Stimulated activated effector memory CD8-positive, alpha-beta T cell treated with anti-CD3 and anti-CD28 coated beads, Interleukin-12 subunit alpha, Interleukin-12 subunit beta, amount 100 ng/mL, for 72 hours (primary cell): ENCODE results near the gene LTB4R.
A peak's percentile ranks its signal among the peaks of the same experiment; 100 is the strongest.

Experiments used
- ATAC-seq: fragments of 150-1000 bp; cut with Tn5 transposase; 2 replicates; pipeline ENCODE4 v1.10.0; 2021
- DNase-seq, 2 donors: peaks; one replicate each; pipeline ENCODE4 v3.0.0; 2021 to 2022; ENCODE audit warnings: low spot score in 2 of 2
- H3K27ac Mint-ChIP-seq: one replicate; pipeline ENCODE4 v1.8.0; 2022; ENCODE audit warnings: mild to moderate bottlenecking, mixed read lengths
- H3K36me3 Mint-ChIP-seq: one replicate; pipeline ENCODE4 v1.8.0; 2022; ENCODE audit warnings: mild to moderate bottlenecking, mixed read lengths
- H3K4me1 Mint-ChIP-seq: one replicate; pipeline ENCODE4 v1.8.0; 2022; ENCODE audit warnings: mixed read lengths
- H3K4me3 Mint-ChIP-seq: one replicate; pipeline ENCODE4 v1.8.0; 2022; ENCODE audit warnings: mild to moderate bottlenecking, mixed read lengths
- H3K9me3 Mint-ChIP-seq: one replicate; pipeline ENCODE4 v1.8.0; 2022; ENCODE audit warnings: mixed read lengths

LTB4R gene

DNA sequence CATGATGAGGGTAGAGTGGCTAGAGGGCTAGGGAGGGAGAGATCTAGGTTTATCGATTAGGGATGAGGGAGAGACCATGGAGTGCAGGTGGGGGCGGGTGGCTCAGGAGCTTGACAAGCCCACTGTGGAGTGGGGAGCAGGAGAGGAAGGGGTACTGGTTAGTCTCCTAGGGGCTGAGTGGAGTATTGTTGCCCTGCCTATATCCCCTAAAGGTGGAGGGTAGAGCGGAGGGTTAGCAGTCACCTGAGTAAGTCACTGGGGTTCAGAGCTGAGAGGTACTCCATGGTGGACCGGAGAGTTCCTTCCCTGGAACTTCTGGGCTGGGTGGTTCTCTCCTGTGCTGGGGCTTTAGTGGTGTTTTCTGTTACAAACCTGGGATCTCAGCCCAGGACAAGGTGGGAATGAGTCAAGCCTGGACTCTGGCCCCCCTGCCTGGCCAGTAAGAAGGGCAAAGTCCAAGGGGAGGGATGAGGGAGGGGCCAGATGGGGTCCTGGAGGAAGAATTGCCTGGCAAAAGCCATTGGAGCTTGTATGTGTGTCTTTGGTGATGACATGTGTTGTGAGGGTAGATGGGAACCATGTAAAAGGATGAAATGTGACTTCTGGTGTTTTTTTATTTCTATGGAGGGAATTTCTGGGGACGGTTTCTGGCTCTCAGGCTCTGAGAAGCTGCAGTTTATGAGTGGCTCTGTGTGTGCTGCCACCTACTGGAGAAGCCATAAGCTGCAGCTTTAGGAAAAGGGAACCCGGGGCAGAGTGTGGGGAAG is 3.5 kb upstream of the LTB4R start, which contains the start of gene CIDEB:
Gene CIDEB (minus strand): TSS at position 403 of the 767 bp plus-strand sequence. CDS start 119 bp downstream, at position 284.
- Mint-ChIP-seq H3K27ac (peak within 1 kb of the TSS; percentile 84), H3K4me3 (peak within 1 kb of the TSS; percentile 13), H3K9me3 (no peaks in the 10 kb centered on the region), H3K36me3 (peaks cover 75% of the 10 kb centered on the region), H3K4me1 (peaks cover 53% of the 10 kb centered on the region)
- peak in 1 of 2 donors; percentile 76 for DNase-seq
- ATAC-seq: no peak

DNA sequence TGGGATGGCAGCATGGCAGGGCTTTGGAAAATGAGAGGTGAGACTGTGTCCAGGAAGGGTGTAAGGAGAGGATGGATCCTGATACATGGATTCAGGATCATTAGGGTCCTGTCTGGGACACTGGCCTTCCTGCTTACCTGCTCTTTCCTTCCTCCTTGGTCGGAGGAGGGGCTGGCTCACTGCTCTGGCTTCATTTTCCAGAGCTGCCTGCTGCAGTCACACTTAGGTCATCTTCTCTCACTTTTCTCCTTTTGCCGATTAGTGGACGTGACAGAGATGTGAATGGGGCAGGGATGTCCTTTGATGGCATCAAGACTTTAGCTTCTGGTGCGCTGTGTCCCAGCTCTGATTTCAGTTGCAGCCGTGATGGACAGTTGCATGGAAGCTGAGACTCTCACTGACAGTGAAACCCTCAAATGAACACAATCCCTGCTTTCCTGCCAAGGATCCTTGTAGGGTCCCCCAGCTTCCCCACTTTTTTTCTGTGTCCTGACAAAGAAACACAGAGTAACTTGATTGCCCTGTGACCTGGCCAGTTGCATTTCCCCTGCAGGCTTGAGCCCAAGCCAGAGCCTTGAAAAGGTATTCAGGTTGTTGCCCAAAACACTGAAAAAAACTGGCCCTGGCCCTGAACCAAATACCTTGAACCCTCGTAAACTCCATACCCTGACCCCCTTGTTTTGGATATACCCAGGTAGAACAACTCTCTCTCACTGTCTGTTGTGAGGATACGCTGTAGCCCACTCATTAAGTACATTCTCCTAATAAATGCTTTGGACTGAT is 2.8 kb upstream of the LTB4R start:
- peak overlapping the region; percentile 13 for H3K4me3 Mint-ChIP-seq
- no peaks in the 10 kb centered on the region for H3K9me3 Mint-ChIP-seq
- peaks cover 60% of the 10 kb centered on the region for H3K4me1 Mint-ChIP-seq
- peaks cover 67% of the 10 kb centered on the region for H3K36me3 Mint-ChIP-seq
- DNase-seq: no peak
- ATAC-seq: no peak
- peak overlapping the region; percentile 84 for H3K27ac Mint-ChIP-seq

DNA sequence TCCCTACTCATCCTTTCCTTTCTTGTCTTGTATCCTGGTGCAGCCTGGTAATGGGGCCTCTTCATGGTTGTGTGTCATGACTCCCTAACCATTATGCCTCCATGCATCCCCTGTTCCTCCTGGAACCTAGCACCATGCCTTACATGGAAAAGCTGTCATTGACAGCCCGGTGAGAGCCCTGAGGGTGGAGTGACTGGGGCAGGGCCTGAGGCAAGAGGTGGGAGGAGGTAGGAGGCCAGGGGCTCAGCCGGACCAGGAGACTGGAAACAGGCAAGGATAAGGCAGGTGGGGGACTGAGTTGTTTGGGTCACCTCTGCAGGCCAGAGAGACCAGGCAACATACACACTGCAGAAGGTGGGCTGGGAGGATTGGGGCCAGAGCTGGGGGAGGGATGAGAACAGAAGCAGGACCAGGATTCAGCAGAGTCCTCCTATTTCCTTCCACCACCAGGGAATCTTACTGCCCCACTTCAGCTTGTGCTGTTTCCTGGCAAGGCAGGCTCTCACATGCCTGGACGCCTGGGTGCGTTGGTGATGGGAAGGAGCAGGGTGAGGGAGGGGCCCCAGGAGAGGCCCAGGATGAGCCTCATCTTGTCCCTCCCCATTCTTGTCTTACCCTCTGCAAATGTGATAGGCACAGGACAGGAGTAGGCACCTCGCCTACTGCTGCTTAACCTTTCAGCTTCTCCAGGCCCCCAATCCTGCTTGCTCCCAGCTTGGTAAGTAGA is 1.6 kb upstream of the LTB4R start, which contains the start of gene LTB4R2:
Gene LTB4R2 (plus strand): TSS at position 603 of the 727 bp plus-strand sequence. CDS start 525 bp downstream, outside the sequence.
- Mint-ChIP-seq H3K4me1 (peaks cover 72% of the 10 kb centered on the region), H3K4me3 (peak within 1 kb of the TSS; percentile 80), H3K36me3 (peaks cover 55% of the 10 kb centered on the region), H3K27ac (peak within 1 kb of the TSS; percentile 84), H3K9me3 (no peaks in the 10 kb centered on the region)
- DNase-seq (no peak), ATAC-seq (no peak)

DNA sequence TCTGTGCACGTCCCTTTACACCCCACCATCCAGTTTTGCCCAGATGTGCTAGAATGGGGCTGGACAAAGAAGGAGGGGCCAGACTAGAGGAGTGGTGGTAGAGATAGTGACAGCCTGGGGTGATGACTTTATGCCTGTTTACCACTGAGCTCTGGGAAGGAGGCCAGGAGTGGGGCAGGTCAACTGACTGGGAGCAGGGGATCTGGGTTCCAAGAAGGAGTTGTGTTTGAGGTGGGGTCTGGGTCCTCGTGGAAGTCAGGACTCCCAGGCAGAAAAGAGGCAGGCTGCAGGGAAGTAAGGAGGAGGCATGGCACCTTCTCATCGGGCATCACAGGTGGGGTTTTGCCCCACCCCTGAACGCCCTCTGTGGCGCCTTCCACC is 1.0 kb upstream of the LTB4R start:
- peaks cover 71% of the 10 kb centered on the region for H3K4me1 Mint-ChIP-seq
- DNase-seq (no peak), ATAC-seq (no peak)
- H3K36me3 Mint-ChIP-seq: peaks cover 50% of the 10 kb centered on the region
- peak overlapping the region; percentile 80 for H3K4me3 Mint-ChIP-seq
- no peaks in the 10 kb centered on the region for H3K9me3 Mint-ChIP-seq
- peak overlapping the region; percentile 84 for H3K27ac Mint-ChIP-seq

DNA sequence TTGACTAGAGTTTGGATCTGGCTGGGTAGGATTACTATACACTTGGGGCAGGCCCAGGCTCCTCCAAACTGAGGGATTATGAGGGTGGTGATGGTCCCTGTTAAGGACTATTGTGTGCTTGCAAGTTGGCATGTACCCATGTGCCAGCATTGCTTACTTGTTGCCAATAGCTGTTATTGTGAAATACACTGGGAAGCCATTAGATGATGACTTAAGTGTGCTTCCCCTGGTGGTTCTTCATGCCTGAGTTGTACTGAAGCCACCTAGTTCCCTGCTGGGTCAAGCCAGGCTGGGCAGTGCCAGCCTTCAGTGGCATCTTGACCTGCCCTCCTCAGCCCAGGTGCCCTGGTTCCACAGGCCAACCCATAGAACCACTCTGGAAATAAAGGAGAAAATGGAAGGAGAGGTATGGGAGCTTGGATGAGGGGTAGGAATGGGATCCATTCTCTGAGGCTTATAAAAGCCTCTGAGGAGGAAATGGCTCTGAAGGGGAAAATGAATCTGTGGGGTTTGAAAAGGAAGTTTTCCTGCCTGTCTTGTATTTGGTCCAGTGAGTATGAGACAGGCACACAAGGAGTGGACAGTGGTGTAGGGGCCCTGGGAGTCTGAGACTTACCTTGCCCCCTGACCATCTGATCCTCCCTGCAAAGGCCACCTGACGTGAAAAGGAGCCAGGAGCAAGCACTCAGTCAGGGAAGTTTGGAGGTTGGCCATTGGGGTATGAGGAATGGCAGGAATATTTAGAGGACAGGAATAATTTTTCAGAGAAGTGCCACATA is 724 bp downstream of the LTB4R start:
- H3K4me3 Mint-ChIP-seq: peak overlapping the region; percentile 80
- DNase-seq (no peak), ATAC-seq (no peak)
- no peaks in the 10 kb centered on the region for H3K9me3 Mint-ChIP-seq
- peak overlapping the region; percentile 92 for H3K27ac Mint-ChIP-seq
- peaks cover 32% of the 10 kb centered on the region for H3K36me3 Mint-ChIP-seq
- H3K4me1 Mint-ChIP-seq: peaks cover 78% of the 10 kb centered on the region

DNA sequence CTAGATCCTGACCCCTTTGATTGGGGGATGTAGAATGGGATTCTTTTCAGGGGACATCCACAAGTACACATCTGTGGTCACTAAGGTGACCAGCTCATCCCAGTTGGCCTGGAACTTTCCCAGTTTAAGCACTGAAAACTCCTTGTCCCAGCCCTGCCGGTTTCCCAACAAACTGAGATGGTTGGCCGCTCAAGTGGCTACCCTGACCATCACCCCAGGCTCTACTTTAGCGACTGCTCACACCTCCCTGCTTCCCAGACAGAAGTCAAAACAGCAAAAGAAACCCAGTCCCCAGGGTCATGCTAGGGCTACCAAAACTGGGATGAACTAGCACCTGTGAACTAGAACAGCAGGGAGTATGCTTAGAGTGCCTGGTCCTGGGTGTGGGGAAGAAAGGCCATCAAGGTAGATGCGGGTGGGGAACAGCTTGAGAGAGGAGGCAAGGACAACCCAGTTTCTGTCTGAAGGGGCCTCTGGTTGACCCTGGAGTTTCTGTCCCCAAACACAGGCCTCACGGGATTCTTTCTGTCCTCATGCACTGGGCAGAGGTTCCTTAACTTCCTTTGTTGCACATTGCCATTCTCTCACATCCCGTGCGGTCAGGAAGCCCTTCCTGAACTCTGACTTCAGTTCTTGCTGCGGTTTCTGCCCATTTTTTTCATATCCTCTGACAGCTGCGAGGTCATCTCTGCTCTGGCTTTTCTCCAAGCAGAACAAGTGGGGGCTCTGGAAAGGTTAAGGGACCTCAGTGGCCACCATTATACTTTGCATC is 1.6 kb downstream of the LTB4R start:
- Mint-ChIP-seq H3K27ac (peak overlapping the region; percentile 92), H3K36me3 (peaks cover 23% of the 10 kb centered on the region), H3K9me3 (no peaks in the 10 kb centered on the region), H3K4me3 (peak overlapping the region; percentile 80), H3K4me1 (peaks cover 76% of the 10 kb centered on the region)
- ATAC-seq (no peak), DNase-seq (peak in 1 of 2 donors; percentile 56)

DNA sequence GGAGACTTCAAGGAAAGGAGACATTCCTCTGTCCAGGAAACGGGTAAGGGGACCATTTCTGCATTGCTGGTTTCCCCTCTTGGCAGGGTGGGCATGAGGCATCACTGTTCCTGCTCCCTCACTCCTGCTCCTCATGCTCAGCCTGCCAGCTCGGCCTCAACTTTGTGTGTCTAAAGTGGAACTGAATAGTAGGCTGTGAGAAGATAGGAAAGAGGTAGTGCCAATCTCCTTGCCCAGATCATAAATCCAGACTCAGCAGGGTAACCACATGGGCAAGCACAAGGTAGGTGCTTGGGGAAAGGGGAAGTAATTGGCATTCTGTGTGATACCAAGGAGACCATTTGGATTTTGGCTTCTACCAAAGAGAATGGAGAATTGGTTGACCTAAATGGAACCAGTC is 2.6 kb downstream of the LTB4R start:
- Mint-ChIP-seq H3K36me3 (peaks cover 15% of the 10 kb centered on the region), H3K4me3 (peak overlapping the region; percentile 80), H3K27ac (peak overlapping the region; percentile 92), H3K4me1 (peaks cover 68% of the 10 kb centered on the region), H3K9me3 (no peaks in the 10 kb centered on the region)
- DNase-seq (no peak), ATAC-seq (no peak)

DNA sequence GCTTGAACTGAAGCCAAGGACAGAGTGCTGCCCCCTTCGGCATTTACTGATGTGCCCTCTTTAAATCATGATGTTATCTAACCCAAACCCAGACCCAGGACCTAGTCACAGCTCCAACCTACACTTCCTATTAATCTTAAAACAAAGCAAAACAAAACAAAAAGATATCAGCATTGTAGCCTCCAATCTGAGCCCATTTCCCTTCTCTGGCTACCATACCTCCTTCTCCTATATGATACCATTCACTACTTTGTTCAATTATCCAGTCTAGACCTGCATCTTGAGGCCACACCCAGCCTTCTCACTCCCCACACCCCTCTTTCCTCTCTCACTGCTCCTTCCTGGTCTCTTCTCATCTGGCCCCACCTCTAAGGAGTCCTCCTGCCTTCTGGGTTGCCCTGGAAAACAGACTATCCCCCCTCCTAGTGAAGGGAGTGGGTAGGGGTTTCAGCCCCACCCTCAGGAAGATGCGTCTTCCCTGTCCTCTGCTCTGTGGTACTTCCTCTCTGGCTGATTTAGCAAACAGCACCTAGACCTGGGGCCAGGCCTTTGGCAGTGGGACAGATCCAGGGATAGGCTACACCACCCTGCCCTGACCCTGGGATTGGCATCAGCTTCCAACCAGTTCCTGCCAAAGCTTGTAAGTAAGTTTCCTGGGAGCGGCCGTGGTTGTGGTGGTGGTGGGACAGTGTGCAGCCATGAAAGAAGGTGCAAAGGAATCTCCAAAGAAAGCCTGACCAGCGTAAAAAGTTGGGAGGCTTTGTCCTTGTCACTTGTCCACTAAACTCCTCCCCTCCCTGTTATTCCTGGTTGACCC is 3.3 kb downstream of the LTB4R start:
- Mint-ChIP-seq H3K4me1 (peaks cover 62% of the 10 kb centered on the region), H3K4me3 (peak overlapping the region; percentile 80), H3K36me3 (peaks cover 15% of the 10 kb centered on the region), H3K27ac (peak overlapping the region; percentile 92), H3K9me3 (no peaks in the 10 kb centered on the region)
- ATAC-seq (no peak), DNase-seq (no peak)

DNA sequence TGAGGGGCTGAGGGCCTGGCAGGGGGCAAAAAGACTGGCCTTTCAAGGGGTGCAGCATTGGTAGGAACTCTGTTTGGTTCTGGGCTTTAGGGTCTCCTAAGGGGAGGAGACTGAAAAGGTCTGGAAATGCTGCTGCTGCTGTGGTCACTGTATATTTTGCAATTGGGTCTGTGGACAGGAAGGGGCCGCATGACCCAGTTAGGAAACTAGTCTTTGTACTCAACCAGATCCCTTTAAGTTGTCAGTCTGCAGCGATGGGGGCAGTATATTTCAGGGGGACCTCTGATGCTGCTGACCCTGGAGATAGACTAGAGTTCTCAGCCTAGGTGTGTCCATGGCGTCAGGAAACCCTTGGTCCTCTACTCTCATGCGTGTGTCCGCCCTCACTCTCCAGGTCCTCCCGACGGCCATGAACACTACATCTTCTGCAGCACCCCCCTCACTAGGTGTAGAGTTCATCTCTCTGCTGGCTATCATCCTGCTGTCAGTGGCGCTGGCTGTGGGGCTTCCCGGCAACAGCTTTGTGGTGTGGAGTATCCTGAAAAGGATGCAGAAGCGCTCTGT is 4.0 kb downstream of the LTB4R start:
- H3K4me1 Mint-ChIP-seq: peaks cover 54% of the 10 kb centered on the region
- no peak for ATAC-seq
- H3K9me3 Mint-ChIP-seq: no peaks in the 10 kb centered on the region
- H3K27ac Mint-ChIP-seq: peak overlapping the region; percentile 92
- H3K36me3 Mint-ChIP-seq: peaks cover 9% of the 10 kb centered on the region
- no peak for DNase-seq
- H3K4me3 Mint-ChIP-seq: no peak overlapping the region

DNA sequence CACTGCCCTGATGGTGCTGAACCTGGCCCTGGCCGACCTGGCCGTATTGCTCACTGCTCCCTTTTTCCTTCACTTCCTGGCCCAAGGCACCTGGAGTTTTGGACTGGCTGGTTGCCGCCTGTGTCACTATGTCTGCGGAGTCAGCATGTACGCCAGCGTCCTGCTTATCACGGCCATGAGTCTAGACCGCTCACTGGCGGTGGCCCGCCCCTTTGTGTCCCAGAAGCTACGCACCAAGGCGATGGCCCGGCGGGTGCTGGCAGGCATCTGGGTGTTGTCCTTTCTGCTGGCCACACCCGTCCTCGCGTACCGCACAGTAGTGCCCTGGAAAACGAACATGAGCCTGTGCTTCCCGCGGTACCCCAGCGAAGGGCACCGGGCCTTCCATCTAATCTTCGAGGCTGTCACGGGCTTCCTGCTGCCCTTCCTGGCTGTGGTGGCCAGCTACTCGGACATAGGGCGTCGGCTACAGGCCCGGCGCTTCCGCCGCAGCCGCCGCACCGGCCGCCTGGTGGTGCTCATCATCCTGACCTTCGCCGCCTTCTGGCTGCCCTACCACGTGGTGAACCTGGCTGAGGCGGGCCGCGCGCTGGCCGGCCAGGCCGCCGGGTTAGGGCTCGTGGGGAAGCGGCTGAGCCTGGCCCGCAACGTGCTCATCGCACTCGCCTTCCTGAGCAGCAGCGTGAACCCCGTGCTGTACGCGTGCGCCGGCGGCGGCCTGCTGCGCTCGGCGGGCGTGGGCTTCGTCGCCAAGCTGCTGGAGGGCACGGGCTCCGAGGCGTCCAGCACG is 4.7 kb downstream of the LTB4R start:
- H3K4me3 Mint-ChIP-seq: no peak overlapping the region
- H3K27ac Mint-ChIP-seq: peak overlapping the region; percentile 65
- DNase-seq (no peak), ATAC-seq (no peak)
- no peaks in the 10 kb centered on the region for H3K9me3 Mint-ChIP-seq
- peaks cover 7% of the 10 kb centered on the region for H3K36me3 Mint-ChIP-seq
- H3K4me1 Mint-ChIP-seq: peaks cover 52% of the 10 kb centered on the region

DNA sequence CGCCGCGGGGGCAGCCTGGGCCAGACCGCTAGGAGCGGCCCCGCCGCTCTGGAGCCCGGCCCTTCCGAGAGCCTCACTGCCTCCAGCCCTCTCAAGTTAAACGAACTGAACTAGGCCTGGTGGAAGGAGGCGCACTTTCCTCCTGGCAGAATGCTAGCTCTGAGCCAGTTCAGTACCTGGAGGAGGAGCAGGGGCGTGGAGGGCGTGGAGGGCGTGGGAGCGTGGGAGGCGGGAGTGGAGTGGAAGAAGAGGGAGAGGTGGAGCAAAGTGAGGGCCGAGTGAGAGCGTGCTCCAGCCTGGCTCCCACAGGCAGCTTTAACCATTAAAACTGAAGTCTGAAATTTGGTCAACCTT is 5.3 kb downstream of the LTB4R start:
- H3K36me3 Mint-ChIP-seq: peaks cover 7% of the 10 kb centered on the region
- peaks cover 51% of the 10 kb centered on the region for H3K4me1 Mint-ChIP-seq
- no peaks in the 10 kb centered on the region for H3K9me3 Mint-ChIP-seq
- H3K27ac Mint-ChIP-seq: peak overlapping the region; percentile 65
- no peak overlapping the region for H3K4me3 Mint-ChIP-seq
- no peak for DNase-seq
- ATAC-seq: no peak

DNA sequence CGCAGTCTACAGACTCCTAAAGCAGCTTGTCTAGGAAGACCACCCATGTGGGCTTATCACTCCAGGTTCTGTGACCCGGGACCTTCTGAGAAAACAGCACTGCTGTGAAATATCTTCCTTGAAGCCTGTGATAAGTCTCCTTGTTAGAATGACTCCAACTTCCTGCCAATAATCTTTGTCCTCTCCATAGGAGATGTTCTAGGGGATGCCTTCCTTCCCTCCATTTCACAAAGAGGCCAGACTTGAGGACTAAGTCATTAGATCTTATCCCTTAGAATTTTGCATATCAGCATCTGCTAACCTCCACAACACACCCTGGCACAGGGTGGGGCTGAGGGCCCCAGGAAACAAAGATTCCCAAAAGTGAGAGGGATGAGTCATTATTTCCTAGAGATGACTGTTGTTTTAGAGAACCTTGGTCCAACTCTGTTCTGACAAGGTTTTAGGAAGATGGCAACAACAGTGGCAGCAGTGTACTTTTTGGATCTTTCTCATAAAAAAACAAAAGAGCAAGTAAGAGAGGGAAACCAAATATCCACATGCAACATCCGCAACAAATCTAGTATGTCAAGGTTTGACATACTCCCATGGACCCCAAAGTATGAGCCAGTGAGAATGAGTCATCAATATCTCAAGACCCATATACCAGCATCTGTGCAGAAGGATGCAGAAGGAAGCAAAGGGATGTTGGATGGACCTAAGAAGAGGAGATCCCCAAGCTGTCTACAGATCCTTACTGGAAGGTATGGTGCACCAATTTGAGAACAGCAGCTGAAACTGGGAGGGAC is 6.0 kb downstream of the LTB4R start:
- Mint-ChIP-seq H3K36me3 (peaks cover 2% of the 10 kb centered on the region), H3K4me1 (peaks cover 46% of the 10 kb centered on the region), H3K9me3 (no peaks in the 10 kb centered on the region), H3K27ac (peak overlapping the region; percentile 65), H3K4me3 (no peak overlapping the region)
- DNase-seq (no peak), ATAC-seq (no peak)
